WTC11 (cell line): ENCODE measurements around the gene PHC2. TPM values are rescaled to one million over a fixed set of nuclear protein-coding genes. Genes with fewer than 3 reads are reported as not detected.

Source experiments
- ATAC-seq: fragments of 200-7000 bp; cut with Tn5 transposase; 2 replicates; pipeline ENCODE4 v1.10.0; 2021; ENCODE audit warnings: mild to moderate bottlenecking, moderate library complexity
- CTCF ChIA-PET: fragments of 300-600 bp; sonication (Branson Sonifier 250); formaldehyde crosslinking; loops from one replicate; lab custom pipeline; 2021; ENCODE audit warnings: antibody characterized with exemption; lab: Charles Lee
- POLR2A ChIA-PET: fragments of 350-600 bp; sonication (Branson Sonifier 250); formaldehyde crosslinking; loops from one replicate; lab custom pipeline; 2021; ENCODE audit warnings: antibody characterized with exemption; lab: Charles Lee
- DNase-seq: peaks from one replicate; pipeline ENCODE4 v3.0.0; 2021; ENCODE audit warnings: low spot score
- H3K27ac Mint-ChIP-seq: 2 replicates; pipeline ENCODE4 v1.8.0; 2021; ENCODE audit warnings: mixed read lengths
- H3K27me3 Mint-ChIP-seq: 2 replicates; pipeline ENCODE4 v1.8.0; 2021; ENCODE audit warnings: low read depth, mild to moderate bottlenecking, moderate library complexity, mixed read lengths
- H3K36me3 Mint-ChIP-seq: 2 replicates; pipeline ENCODE4 v1.8.0; 2021; ENCODE audit warnings: mixed read lengths
- H3K4me1 Mint-ChIP-seq: 2 replicates; pipeline ENCODE4 v1.8.0; 2022; ENCODE audit warnings: mixed read lengths
- H3K4me3 Mint-ChIP-seq: 2 replicates; pipeline ENCODE4 v1.8.0; 2021; ENCODE audit warnings: mild to moderate bottlenecking, moderate library complexity, mixed read lengths
- H3K9me3 Mint-ChIP-seq: 2 replicates; pipeline ENCODE4 v1.8.0; 2021; ENCODE audit warnings: mixed read lengths
- EMX1 ChIP-seq: fragments of 250-450 bp; sonication (Bioruptor Pico); IDR thresholded peaks from 2 replicates; pipeline ENCODE4 v1.8.0; 2021; ENCODE audit warnings: mild to moderate bottlenecking
- FOXP1 ChIP-seq: sonication (generic); formaldehyde crosslinking; IDR thresholded peaks from 2 replicates; pipeline ENCODE4 v1.8.0; 2022; ENCODE audit warnings: missing genetic modification reagents, mild to moderate bottlenecking, moderate library complexity, borderline replicate concordance
- GABPB1 ChIP-seq: sonication (generic); formaldehyde crosslinking; IDR thresholded peaks from 2 replicates; pipeline ENCODE4 v1.8.1; 2023; ENCODE audit warnings: mild to moderate bottlenecking, missing genetic modification reagents
- HMGA2 ChIP-seq: fragments of 250-450 bp; sonication (Bioruptor Pico); IDR thresholded peaks from 2 replicates; pipeline ENCODE4 v1.4.0; 2021; ENCODE audit warnings: mild to moderate bottlenecking, moderate library complexity
- JAZF1 ChIP-seq: fragments of 250-450 bp; sonication (Bioruptor Pico); IDR thresholded peaks from 2 replicates; pipeline ENCODE4 v1.9.0; 2021; ENCODE audit warnings: moderate library complexity, mild to moderate bottlenecking, inconsistent platforms
- MXD4 ChIP-seq: fragments of 250-450 bp; sonication (Bioruptor Pico); IDR thresholded peaks from 2 replicates; pipeline ENCODE4 v1.8.0; 2021; ENCODE audit warnings: mild to moderate bottlenecking, moderate library complexity, borderline replicate concordance
- NFE2L1 ChIP-seq: sonication (generic); formaldehyde crosslinking; IDR thresholded peaks from 2 replicates; pipeline ENCODE4 v1.8.1; 2023; ENCODE audit warnings: missing genetic modification reagents
- NR1H2 ChIP-seq: sonication (generic); formaldehyde crosslinking; IDR thresholded peaks from 2 replicates; pipeline ENCODE4 v1.9.0; 2021; ENCODE audit warnings: mild to moderate bottlenecking, moderate library complexity, missing genetic modification reagents
- OVOL2 ChIP-seq: fragments of 250-450 bp; sonication (Bioruptor Pico); IDR thresholded peaks from 2 replicates; pipeline ENCODE4 v1.9.0; 2021; ENCODE audit warnings: mild to moderate bottlenecking, borderline replicate concordance
- RELA ChIP-seq: sonication (generic); formaldehyde crosslinking; IDR thresholded peaks from 2 replicates; pipeline ENCODE4 v1.8.1; 2022; ENCODE audit warnings: missing genetic modification reagents, mild to moderate bottlenecking, borderline replicate concordance
- SMAD4 ChIP-seq: sonication (generic); formaldehyde crosslinking; IDR thresholded peaks from 2 replicates; pipeline ENCODE4 v1.8.0; 2022; ENCODE audit warnings: mild to moderate bottlenecking, missing genetic modification reagents
- TCF7 ChIP-seq: sonication (generic); formaldehyde crosslinking; IDR thresholded peaks from 2 replicates; pipeline ENCODE4 v1.8.0; 2022; ENCODE audit warnings: mild to moderate bottlenecking, low read depth, missing genetic modification reagents, moderate library complexity
- TEAD4 ChIP-seq: sonication (generic); formaldehyde crosslinking; IDR thresholded peaks from 2 replicates; pipeline ENCODE4 v1.8.0; 2022; ENCODE audit warnings: mild to moderate bottlenecking, missing genetic modification reagents
- total RNA-seq: library from RNA; stranded (reverse); gene quantifications from 3 replicates; pipeline ENCODE4 v1.2.3, GENCODE V29; 2021
- TF ChIP-seq, protein P1 (sequence below): sonication (generic); formaldehyde crosslinking; conservative IDR thresholded peaks from 2 replicates; pipeline ENCODE4 v1.8.1; 2022; ENCODE audit warnings: mild to moderate bottlenecking, missing genetic modification reagents
- TF ChIP-seq, protein P2 (sequence below): sonication (generic); formaldehyde crosslinking; IDR thresholded peaks from 2 replicates; pipeline ENCODE4 v1.8.0; 2022; ENCODE audit warnings: mild to moderate bottlenecking, missing genetic modification reagents
- TF ChIP-seq, protein P3 (sequence below): fragments of 250-450 bp; sonication (Bioruptor Pico); IDR thresholded peaks from 2 replicates; pipeline ENCODE4 v1.9.0; 2021; ENCODE audit warnings: mild to moderate bottlenecking
- TF ChIP-seq, protein P4 (sequence below): sonication (generic); formaldehyde crosslinking; conservative IDR thresholded peaks from 2 replicates; pipeline ENCODE4 v1.8.1; 2023; ENCODE audit warnings: mild to moderate bottlenecking, low read depth, missing genetic modification reagents, moderate library complexity
- TF ChIP-seq, protein P5 (sequence below): sonication (generic); formaldehyde crosslinking; IDR thresholded peaks from 2 replicates; pipeline ENCODE4 v1.8.1; 2022; ENCODE audit warnings: low read depth, mild to moderate bottlenecking, moderate library complexity, missing genetic modification reagents, borderline replicate concordance

PHC2 gene
- total RNA-seq, 1 experiment from 2014 or later = 7.0 TPM

DNA sequence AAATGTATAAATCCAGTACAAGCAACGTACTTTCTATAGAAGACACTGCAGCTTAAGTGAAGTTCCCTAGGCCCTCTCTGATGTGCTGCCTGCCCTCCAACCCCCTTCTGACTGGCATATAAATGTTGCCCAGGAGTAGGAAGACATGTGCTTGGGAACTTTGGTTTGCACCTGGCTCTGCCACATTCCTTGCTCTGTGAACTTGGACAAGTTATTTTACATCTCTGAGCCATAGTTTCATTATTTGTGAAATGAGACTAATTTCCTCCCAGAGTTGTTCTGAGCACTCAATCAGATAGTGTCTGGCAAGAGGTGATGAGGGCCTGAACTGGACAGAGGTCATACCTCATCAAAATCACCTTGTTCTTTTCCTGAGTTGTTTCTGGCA lies 3.5 kb upstream of the PHC2 start:
- no peak for TF ChIP-seq MXD4 (CRISPR knock-in tag)
- no peak for TF ChIP-seq NR1H2 (CRISPR knock-in tag)
- no peak for TF ChIP-seq OVOL2 (CRISPR knock-in tag)
- TF ChIP-seq SMAD4 = no peak
- TF ChIP-seq, protein P1, sequence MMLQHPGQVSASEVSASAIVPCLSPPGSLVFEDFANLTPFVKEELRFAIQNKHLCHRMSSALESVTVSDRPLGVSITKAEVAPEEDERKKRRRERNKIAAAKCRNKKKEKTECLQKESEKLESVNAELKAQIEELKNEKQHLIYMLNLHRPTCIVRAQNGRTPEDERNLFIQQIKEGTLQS (CRISPR knock-in tag) = no peak
- no peak for TF ChIP-seq HMGA2 (CRISPR knock-in tag)
- TF ChIP-seq TEAD4 = no peak
- no peak for TF ChIP-seq JAZF1 (CRISPR knock-in tag)
- TF ChIP-seq, all 79 proteins: peak for 0
- DNase-seq = no peak
- ChIA-PET POLR2A (no interaction called here), CTCF (no interaction called here)
- ATAC-seq = no peak
- no peak overlapping the region for H3K4me3 Mint-ChIP-seq
- H3K27ac Mint-ChIP-seq = no peak overlapping the region
- no peaks in the 10 kb centered on the region for H3K36me3 Mint-ChIP-seq
- H3K27me3 Mint-ChIP-seq = peaks cover 36% of the 10 kb centered on the region
- peaks cover 14% of the 10 kb centered on the region for H3K4me1 Mint-ChIP-seq
- no peaks in the 10 kb centered on the region for H3K9me3 Mint-ChIP-seq

DNA sequence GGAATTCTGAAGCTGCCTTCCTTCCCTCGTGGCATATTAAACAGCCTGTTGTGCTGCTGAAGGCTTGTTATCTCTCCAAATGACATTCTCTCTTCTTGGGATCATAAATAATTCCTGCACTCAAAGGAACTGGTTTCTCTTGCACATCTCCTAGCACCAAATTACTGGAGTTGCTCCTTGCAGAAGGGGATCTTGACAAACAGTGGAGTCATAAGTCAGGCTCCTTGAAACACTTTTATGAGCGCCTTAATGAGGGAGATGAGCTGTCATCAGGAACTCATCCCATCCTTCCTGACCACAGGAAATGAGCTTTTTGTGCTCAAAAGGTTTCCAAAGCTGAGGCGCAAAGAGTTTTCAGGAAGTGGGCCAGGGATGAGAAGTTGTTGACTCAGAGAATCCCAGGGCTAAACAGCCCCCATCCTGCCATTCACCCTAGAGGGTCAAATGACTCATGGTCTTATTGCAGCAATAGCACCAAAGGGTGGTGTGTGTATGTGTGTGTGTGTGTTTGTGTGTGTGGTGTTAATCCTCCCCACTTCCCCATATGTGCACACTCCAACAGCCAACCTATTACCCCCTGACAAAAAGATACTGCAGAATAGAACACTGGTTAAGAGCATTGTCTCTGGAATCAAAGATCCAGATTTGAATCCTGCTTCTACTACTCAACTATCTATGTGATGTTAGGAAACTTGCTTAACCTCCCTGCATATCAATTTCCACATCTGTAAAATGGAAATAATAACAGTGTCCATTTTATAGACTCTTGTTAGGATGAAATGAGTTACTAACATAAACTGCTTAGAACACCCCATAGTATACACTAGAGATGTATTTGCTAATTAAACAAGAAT lies 2.8 kb upstream of the PHC2 start:
- Mint-ChIP-seq H3K4me3 (no peak overlapping the region), H3K27ac (no peak overlapping the region), H3K9me3 (no peaks in the 10 kb centered on the region), H3K27me3 (peaks cover 35% of the 10 kb centered on the region), H3K36me3 (no peaks in the 10 kb centered on the region), H3K4me1 (peaks cover 14% of the 10 kb centered on the region)
- POLR2A ChIA-PET = no interaction called here
- ATAC-seq (no peak), DNase-seq (no peak)
- CTCF ChIA-PET = interaction anchor here (0.9 kb wide), 1 partner anchor 138 kb away, joined by 3 read pairs; no protein-coding TSS in a partner anchor
- TF ChIP-seq GABPB1 (CRISPR knock-in tag) (peak; percentile 73), FOXP1 (CRISPR knock-in tag) (no peak)

DNA sequence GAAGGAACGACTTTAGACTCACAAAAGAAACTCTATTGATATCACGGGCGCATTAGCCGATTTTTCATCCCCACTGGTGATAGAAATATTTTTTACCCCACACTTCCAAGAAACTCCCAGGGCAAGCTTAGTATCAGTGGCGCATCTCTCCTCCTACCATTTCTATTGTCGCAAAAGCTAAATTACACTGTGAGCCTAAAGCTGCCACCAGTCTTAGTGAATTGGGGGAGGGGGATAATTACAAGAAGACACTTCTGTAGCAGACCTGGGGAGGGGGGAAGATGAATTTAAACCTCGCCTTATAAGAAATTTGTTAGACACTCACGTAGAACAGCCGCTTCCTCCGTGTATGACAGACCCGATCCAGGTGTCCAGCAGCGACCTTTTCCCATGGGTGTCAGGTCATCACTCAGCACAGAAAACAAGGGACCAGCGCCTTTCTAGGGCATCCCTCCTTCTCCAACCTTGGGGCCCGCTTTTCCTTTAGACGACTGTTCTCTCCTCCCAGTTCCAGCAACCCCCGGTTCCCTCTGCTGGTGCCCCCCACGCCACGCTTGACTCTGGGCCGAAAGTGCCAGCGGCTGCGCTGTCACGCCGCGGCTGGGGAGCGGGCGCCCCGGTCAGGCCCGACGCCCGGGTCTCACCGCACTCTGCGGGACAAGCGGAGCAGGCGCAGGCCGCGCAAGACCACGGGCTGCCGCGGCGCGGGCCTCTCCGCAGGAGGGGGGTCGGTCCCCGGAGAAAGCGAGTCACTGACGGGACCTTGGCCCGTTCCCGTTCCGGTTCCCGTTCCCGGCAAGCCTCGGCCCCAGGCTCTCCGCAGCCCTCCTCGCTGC lies 821 bp downstream of the PHC2 start:
- Mint-ChIP-seq H3K36me3 (peaks cover 2% of the 10 kb centered on the region; the same call in 1 of the 2 replicates), H3K27ac (no peak overlapping the region), H3K4me1 (peaks cover 10% of the 10 kb centered on the region), H3K27me3 (peaks cover 23% of the 10 kb centered on the region), H3K4me3 (no peak overlapping the region), H3K9me3 (peaks cover 6% of the 10 kb centered on the region; the same call in 1 of the 2 replicates)
- ChIA-PET POLR2A (interaction anchor here (0.7 kb wide), 1 partner anchor 61 kb away, joined by 8 read pairs; no protein-coding TSS in a partner anchor), CTCF (interaction anchor here (0.6 to 1.5 kb wide), 4 partner anchors 41 to 138 kb away, joined by 3 read pairs; no protein-coding TSS in a partner anchor)
- peak; percentile 20 for DNase-seq
- TF ChIP-seq, protein P2, sequence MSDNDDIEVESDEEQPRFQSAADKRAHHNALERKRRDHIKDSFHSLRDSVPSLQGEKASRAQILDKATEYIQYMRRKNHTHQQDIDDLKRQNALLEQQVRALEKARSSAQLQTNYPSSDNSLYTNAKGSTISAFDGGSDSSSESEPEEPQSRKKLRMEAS (CRISPR knock-in tag) = no peak
- TF ChIP-seq EMX1 (CRISPR knock-in tag) (no peak), NFE2L1 (CRISPR knock-in tag) (no peak), RELA (CRISPR knock-in tag) (0 out of 2 replicates have a peak, but pooled peaks have one; percentile 28), TCF7 (CRISPR knock-in tag) (no peak)
- TF ChIP-seq, protein P3, sequence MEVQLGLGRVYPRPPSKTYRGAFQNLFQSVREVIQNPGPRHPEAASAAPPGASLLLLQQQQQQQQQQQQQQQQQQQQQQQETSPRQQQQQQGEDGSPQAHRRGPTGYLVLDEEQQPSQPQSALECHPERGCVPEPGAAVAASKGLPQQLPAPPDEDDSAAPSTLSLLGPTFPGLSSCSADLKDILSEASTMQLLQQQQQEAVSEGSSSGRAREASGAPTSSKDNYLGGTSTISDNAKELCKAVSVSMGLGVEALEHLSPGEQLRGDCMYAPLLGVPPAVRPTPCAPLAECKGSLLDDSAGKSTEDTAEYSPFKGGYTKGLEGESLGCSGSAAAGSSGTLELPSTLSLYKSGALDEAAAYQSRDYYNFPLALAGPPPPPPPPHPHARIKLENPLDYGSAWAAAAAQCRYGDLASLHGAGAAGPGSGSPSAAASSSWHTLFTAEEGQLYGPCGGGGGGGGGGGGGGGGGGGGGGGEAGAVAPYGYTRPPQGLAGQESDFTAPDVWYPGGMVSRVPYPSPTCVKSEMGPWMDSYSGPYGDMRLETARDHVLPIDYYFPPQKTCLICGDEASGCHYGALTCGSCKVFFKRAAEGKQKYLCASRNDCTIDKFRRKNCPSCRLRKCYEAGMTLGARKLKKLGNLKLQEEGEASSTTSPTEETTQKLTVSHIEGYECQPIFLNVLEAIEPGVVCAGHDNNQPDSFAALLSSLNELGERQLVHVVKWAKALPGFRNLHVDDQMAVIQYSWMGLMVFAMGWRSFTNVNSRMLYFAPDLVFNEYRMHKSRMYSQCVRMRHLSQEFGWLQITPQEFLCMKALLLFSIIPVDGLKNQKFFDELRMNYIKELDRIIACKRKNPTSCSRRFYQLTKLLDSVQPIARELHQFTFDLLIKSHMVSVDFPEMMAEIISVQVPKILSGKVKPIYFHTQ = no peak
- TF ChIP-seq, protein P4, sequence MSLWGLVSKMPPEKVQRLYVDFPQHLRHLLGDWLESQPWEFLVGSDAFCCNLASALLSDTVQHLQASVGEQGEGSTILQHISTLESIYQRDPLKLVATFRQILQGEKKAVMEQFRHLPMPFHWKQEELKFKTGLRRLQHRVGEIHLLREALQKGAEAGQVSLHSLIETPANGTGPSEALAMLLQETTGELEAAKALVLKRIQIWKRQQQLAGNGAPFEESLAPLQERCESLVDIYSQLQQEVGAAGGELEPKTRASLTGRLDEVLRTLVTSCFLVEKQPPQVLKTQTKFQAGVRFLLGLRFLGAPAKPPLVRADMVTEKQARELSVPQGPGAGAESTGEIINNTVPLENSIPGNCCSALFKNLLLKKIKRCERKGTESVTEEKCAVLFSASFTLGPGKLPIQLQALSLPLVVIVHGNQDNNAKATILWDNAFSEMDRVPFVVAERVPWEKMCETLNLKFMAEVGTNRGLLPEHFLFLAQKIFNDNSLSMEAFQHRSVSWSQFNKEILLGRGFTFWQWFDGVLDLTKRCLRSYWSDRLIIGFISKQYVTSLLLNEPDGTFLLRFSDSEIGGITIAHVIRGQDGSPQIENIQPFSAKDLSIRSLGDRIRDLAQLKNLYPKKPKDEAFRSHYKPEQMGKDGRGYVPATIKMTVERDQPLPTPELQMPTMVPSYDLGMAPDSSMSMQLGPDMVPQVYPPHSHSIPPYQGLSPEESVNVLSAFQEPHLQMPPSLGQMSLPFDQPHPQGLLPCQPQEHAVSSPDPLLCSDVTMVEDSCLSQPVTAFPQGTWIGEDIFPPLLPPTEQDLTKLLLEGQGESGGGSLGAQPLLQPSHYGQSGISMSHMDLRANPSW (CRISPR knock-in tag) = no peak
- TF ChIP-seq, protein P5, sequence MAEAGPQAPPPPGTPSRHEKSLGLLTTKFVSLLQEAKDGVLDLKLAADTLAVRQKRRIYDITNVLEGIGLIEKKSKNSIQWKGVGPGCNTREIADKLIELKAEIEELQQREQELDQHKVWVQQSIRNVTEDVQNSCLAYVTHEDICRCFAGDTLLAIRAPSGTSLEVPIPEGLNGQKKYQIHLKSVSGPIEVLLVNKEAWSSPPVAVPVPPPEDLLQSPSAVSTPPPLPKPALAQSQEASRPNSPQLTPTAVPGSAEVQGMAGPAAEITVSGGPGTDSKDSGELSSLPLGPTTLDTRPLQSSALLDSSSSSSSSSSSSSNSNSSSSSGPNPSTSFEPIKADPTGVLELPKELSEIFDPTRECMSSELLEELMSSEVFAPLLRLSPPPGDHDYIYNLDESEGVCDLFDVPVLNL (CRISPR knock-in tag) = no peak
- ATAC-seq = no peak; the same call in 1 of the 2 replicates
